Vagina (tissue), 2 donors: Measurements from ENCODE around the gene AHCYL2.

Experiments used
- POLR2A ChIP-seq, 2 donors: fragments of 450-650 bp; IDR thresholded peaks; one replicate each; pipeline ENCODE4 v1.6.1; 2017; ENCODE audit warnings: antibody characterized with exemption in 2 of 2, mild to moderate bottlenecking in 2 of 2, moderate library complexity in 2 of 2
- POLR2AphosphoS5 ChIP-seq, 2 donors: sonication (generic); formaldehyde crosslinking; IDR thresholded peaks; one replicate each; pipeline ENCODE4 v1.9.0; 2017; ENCODE audit warnings: antibody characterized with exemption in 2 of 2, mild to moderate bottlenecking in 2 of 2, low read depth in 1 of 2; ENCODE audit not compliant: insufficient read depth in 1 of 2
- TF ChIP-seq, protein P1 (sequence below), 3 experiments: fragments of 450-650 bp in 2 of 3; fragments of 200-600 bp in 1 of 3; sonication (generic) in 1 of 3; IDR thresholded peaks; one replicate each; pipeline ENCODE4 v1.5.1; 2017 to 2019; ENCODE audit warnings: antibody characterized with exemption in 3 of 3, mild to moderate bottlenecking in 2 of 3, moderate library complexity in 2 of 3

- TF ChIP-seq POLR2AphosphoS5 (IDR thresholded peaks at IDR 0.05; ENCODE audit: insufficient read depth in 1 of 2, low read depth in 1 of 2) = no peak
- no peak for TF ChIP-seq POLR2A (IDR thresholded peaks at IDR 0.05)
- TF ChIP-seq, protein P1, sequence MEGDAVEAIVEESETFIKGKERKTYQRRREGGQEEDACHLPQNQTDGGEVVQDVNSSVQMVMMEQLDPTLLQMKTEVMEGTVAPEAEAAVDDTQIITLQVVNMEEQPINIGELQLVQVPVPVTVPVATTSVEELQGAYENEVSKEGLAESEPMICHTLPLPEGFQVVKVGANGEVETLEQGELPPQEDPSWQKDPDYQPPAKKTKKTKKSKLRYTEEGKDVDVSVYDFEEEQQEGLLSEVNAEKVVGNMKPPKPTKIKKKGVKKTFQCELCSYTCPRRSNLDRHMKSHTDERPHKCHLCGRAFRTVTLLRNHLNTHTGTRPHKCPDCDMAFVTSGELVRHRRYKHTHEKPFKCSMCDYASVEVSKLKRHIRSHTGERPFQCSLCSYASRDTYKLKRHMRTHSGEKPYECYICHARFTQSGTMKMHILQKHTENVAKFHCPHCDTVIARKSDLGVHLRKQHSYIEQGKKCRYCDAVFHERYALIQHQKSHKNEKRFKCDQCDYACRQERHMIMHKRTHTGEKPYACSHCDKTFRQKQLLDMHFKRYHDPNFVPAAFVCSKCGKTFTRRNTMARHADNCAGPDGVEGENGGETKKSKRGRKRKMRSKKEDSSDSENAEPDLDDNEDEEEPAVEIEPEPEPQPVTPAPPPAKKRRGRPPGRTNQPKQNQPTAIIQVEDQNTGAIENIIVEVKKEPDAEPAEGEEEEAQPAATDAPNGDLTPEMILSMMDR (IDR thresholded peaks at IDR 0.05) = no peak
These were observed 169.3 kb downstream of the AHCYL2 start for GRCh38 chr7:129394101-129394500.
